HG03571 (cell line): ENCODE data around the gene IKBKE.
"Not testable (repeated sequence)": the region's sequence is repeated elsewhere in the genome, so short reads cannot be mapped to it uniquely, and the experiment has no call there.

ENCODE experiments used
- ATAC-seq: cut with Tn5 transposase; IDR thresholded peaks from one replicate; pipeline ENCODE4 v1.9.1; 2021; ENCODE audit not compliant: unreplicated experiment

The IKBKE gene

GRCh38 chr1:206472454-206472853, 2.2 kb downstream of the IKBKE start:
- ATAC-seq, result no peak

- ATAC-seq, result no peak
Observed at GRCh38 chr1:206472886-206473285, 2.6 kb downstream of the IKBKE start.

GRCh38 chr1:206476058-206476457, 5.8 kb downstream of the IKBKE start:
- ATAC-seq, result no peak

- no peak for ATAC-seq
Observed at GRCh38 chr1:206476591-206476990, 6.3 kb downstream of the IKBKE start.

- no peak for ATAC-seq
Observed at GRCh38 chr1:206477110-206477509, 6.8 kb downstream of the IKBKE start.

GRCh38 chr1:206477581-206478380, 7.5 kb downstream of the IKBKE start:
- no peak for ATAC-seq

GRCh38 chr1:206478746-206479145, 8.5 kb downstream of the IKBKE start:
- ATAC-seq, result no peak

- no peak for ATAC-seq
Observed at GRCh38 chr1:206479183-206480125, 9.2 kb downstream of the IKBKE start.

GRCh38 chr1:206480211-206480610, 9.9 kb downstream of the IKBKE start:
- ATAC-seq, result no peak

GRCh38 chr1:206482611-206483010, 12.3 kb downstream of the IKBKE start:
- no peak for ATAC-seq

GRCh38 chr1:206483864-206484263, 13.6 kb downstream of the IKBKE start:
- ATAC-seq, result not testable (repeated sequence)

GRCh38 chr1:206484901-206485300, 14.6 kb downstream of the IKBKE start:
- ATAC-seq, result no peak

- no peak for ATAC-seq
Observed at GRCh38 chr1:206486995-206487788, 16.9 kb downstream of the IKBKE start.

- ATAC-seq, result no peak
Observed at GRCh38 chr1:206487970-206488369, 17.7 kb downstream of the IKBKE start.

- no peak for ATAC-seq
Observed at GRCh38 chr1:206488466-206488865, 18.2 kb downstream of the IKBKE start.

- ATAC-seq, result no peak
Observed at GRCh38 chr1:206489980-206490770, 19.9 kb downstream of the IKBKE start.

GRCh38 chr1:206490771-206491405, 20.6 kb downstream of the IKBKE start:
- ATAC-seq, result no peak

GRCh38 chr1:206491616-206492015, 21.3 kb downstream of the IKBKE start:
- ATAC-seq, result no peak

- no peak for ATAC-seq
Observed at GRCh38 chr1:206492589-206492988, 22.3 kb downstream of the IKBKE start.

- no peak for ATAC-seq
Observed at GRCh38 chr1:206493279-206493678, 23.0 kb downstream of the IKBKE start.
